ENCODE data around the gene HIVEP1.
"Not testable (repeated sequence)": the region's sequence is repeated elsewhere in the genome, so short reads cannot be mapped to it uniquely, and the experiment has no call there.

HIVEP1 gene

DNA sequence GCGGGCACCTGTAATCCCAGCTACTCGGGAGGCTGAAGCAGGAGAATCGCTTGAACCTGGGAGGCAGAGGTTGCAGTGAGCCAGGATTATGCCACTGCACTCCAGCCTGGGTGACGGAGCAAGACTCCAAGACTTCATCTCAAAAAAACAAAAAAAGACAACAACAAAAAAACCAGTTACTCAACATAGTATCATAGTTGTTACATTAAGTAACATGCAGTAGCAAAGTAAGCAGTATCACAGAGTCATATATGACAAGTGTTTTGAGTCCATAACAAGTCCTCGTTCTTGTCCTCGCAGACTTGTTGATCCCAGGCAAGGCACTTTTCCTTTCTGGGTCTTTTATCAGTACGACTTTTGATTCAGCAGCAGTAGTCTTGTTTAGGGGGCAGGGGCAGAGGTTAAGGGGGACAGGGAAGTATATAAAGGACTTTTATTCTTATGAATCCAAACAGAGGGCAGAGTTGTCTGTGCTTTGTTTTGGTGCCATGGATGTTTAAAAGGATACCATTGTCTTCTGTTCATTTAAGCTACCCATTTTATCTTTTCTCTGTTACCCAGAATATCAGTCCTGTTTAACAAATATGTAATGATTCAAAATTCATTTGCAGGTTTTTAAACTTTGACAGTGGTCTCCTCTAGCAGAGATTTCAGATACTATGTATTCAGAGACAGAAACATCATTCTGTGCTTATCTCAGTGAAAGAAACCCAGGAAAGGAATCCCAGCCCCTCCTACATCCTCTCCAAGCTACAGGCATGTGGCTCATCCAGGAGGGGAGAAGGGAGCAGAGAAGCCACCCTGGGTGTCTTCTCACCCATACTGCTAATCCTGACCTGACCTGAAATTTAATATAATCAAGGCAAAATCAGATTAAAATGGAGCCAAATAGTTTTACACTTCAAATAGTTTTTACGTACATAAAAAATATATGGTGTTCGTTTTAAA, 140.2 kb downstream of the HIVEP1 start:
- TF ChIP-seq, protein P1, sequence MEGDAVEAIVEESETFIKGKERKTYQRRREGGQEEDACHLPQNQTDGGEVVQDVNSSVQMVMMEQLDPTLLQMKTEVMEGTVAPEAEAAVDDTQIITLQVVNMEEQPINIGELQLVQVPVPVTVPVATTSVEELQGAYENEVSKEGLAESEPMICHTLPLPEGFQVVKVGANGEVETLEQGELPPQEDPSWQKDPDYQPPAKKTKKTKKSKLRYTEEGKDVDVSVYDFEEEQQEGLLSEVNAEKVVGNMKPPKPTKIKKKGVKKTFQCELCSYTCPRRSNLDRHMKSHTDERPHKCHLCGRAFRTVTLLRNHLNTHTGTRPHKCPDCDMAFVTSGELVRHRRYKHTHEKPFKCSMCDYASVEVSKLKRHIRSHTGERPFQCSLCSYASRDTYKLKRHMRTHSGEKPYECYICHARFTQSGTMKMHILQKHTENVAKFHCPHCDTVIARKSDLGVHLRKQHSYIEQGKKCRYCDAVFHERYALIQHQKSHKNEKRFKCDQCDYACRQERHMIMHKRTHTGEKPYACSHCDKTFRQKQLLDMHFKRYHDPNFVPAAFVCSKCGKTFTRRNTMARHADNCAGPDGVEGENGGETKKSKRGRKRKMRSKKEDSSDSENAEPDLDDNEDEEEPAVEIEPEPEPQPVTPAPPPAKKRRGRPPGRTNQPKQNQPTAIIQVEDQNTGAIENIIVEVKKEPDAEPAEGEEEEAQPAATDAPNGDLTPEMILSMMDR (IDR thresholded peaks at IDR 0.05; ENCODE audit: extremely low read depth, insufficient read depth, missing control alignments): no peak
- no peak for DNase-seq (ENCODE audit: low spot score)
- in situ Hi-C loops (cut with MboI; ENCODE audit: low pct_unique_long_range_greater_than_20kb, low sequenced_read_pairs, unreplicated experiment): loop anchor here (25.0 kb wide), 1 partner anchor 460 kb away; no protein-coding TSS in a partner anchor

DNA sequence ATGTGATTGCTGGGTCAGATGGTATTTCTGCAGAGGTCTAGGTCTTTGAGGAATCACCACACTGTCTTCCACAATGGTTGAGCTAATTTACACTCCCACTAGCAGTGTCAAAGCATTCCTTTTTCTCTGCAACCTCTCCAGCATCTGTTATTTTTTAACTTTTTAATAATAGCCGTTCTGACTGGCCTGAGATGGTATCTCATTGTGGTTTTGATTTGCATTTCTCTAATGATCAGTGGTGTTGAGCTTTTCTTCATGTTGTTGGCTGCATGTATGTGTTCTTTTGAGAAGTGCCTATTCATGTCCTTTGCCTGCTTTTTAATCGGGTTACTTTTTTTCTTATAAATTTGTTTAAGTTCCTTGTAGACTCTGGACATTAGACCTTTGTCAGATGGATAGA, 143.7 kb downstream of the HIVEP1 start:
- DNase-seq (ENCODE audit: low spot score): not testable (repeated sequence)
- in situ Hi-C loops (cut with MboI; ENCODE audit: low pct_unique_long_range_greater_than_20kb, low sequenced_read_pairs, unreplicated experiment): loop anchor here (25.0 kb wide), 1 partner anchor 457 kb away; no protein-coding TSS in a partner anchor

DNA sequence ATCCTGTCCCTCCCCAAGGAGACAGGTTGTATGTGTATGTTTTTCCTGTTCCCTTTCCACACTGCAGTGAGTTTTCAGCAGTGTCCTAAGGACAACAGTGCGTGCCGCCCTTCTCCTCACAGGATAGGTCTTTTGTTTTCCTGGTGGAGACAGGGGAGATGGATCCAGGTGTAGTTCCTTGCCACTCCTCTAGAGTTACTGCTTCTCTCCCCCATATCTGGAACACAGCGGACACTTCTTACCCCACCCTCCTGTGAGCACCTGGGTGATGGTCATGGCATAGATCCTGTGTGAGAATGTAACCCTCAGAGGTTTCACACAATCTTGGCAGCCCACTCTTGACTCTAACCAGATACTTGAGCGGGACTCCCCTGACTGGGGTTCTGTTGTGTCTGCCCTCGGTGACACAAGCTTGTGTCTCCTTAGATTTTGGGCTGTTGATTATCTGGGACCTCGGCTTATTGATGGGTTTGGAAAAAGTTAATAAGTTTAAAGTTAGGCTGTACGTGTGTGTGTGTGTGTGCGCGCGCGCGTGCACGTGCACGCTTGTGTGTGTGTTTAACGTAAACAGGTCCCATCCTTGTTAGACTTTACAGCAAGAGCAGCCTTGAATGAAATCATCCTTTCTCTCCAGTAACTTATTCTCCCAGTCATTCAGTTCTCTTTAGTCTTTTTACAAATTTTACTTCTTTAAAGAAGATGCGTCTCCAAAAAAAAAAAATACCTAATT, 146.7 kb downstream of the HIVEP1 start:
- in situ Hi-C loops (cut with MboI; ENCODE audit: low pct_unique_long_range_greater_than_20kb, low sequenced_read_pairs, unreplicated experiment): loop anchor here (25.0 kb wide), 1 partner anchor 453 kb away; no protein-coding TSS in a partner anchor
- TF ChIP-seq, protein P1 (IDR thresholded peaks at IDR 0.05; ENCODE audit: extremely low read depth, insufficient read depth, missing control alignments): no peak
- DNase-seq (ENCODE audit: low spot score): no peak

DNA sequence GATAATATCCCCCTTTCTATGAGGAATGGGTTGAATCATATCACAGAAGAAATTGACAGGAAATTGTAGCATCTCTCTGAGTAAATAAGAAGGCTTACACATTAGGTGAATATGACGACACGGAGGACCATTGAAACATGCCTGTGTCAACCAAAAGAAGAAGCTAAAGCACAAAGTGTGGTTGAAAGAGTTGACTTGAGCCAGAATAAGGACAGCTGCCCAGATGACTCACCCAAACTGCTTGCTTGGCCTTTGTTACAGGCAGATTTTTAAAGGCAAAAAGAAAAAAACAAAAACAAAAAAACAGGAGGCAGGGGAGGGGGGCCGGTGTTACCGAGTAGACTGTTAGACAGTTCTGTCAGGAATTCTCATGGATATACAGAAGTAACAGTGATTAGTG, 148.2 kb downstream of the HIVEP1 start:
- DNase-seq (ENCODE audit: low spot score): no peak
- in situ Hi-C loops (cut with MboI; ENCODE audit: low pct_unique_long_range_greater_than_20kb, low sequenced_read_pairs, unreplicated experiment): loop anchor here (25.0 kb wide), 1 partner anchor 452 kb away; no protein-coding TSS in a partner anchor

DNA sequence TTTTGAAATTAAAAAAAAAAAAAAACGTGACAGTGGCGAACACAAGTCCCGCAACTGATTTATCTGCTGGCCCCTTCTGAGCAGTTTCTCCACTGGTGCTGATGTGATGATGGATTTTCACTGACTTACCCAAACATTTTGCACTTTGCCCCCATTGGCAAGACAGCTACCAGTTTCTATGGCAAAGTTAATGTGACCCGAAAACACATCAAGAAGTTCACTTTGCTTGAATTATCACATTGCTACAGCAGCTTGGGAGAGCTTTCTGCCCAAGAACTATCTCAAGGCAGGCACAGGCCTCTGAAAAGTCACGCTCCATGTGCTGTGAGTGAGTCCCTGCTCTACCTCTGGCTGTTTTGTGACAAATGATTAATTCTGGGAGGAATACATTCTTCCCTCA, 150.1 kb downstream of the HIVEP1 start:
- in situ Hi-C loops (cut with MboI; ENCODE audit: low pct_unique_long_range_greater_than_20kb, low sequenced_read_pairs, unreplicated experiment): loop anchor here (25.0 kb wide), 1 partner anchor 450 kb away; no protein-coding TSS in a partner anchor
- TF ChIP-seq, protein P1 (IDR thresholded peaks at IDR 0.05; ENCODE audit: extremely low read depth, insufficient read depth, missing control alignments): no peak
- DNase-seq (ENCODE audit: low spot score): no peak

More for the DNA sequence above, 148.2 kb downstream of the HIVEP1 start:
- TF ChIP-seq, protein P1 (IDR thresholded peaks at IDR 0.05; ENCODE audit: extremely low read depth, insufficient read depth, missing control alignments): no peak

DNA sequence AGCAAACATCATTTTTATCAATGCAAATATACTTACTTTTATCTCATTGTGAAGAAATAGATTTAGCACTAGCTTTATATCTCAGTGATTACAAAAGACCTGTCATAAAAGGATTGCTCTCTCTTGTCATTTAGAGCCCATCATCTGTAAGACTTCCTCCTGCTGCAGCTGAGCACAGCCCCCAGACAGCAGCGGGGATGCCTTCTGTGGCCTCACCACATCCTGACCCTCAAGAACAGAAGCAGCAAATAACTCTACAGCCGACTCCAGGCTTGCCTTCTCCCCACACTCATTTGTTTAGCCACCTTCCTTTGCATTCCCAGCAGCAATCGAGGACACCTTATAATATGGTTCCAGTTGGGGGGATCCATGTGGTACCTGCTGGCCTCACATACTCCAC, 151.0 kb downstream of the HIVEP1 start:
- DNase-seq (ENCODE audit: low spot score): peak; percentile 14
- TF ChIP-seq, protein P1 (IDR thresholded peaks at IDR 0.05; ENCODE audit: extremely low read depth, insufficient read depth, missing control alignments): no peak
- in situ Hi-C loops (cut with MboI; ENCODE audit: low pct_unique_long_range_greater_than_20kb, low sequenced_read_pairs, unreplicated experiment): loop anchor here (25.0 kb wide), 1 partner anchor 449 kb away; no protein-coding TSS in a partner anchor

All from GM13977 (cell line).